Muscle layer of colon (tissue), 2 donors: ENCODE measurements around the gene CTRB1.

Experiments used
- H3K27ac ChIP-seq: one replicate; pipeline ENCODE4 v1.7.0; 2013; ENCODE audit warnings: low read depth, mild to moderate bottlenecking, low read length, moderate library complexity
- H3K27me3 ChIP-seq, 2 donors: one replicate each; pipeline ENCODE4 v1.7.0; 2013; ENCODE audit warnings: low read length in 2 of 2, mild to moderate bottlenecking in 2 of 2; ENCODE audit not compliant: insufficient read depth in 2 of 2, control insufficient read depth in 1 of 2
- H3K36me3 ChIP-seq: one replicate; pipeline ENCODE4 v1.7.0; 2013; ENCODE audit warnings: mild to moderate bottlenecking, low read length; ENCODE audit not compliant: insufficient read depth
- H3K4me1 ChIP-seq: one replicate; pipeline ENCODE4 v1.7.0; 2013; ENCODE audit warnings: mild to moderate bottlenecking, low read length; ENCODE audit not compliant: insufficient read depth
- H3K4me3 ChIP-seq, 2 donors: one replicate each; pipeline ENCODE4 v1.7.0; 2013; ENCODE audit warnings: low read length in 2 of 2, low read depth in 1 of 2, mild to moderate bottlenecking in 1 of 2, moderate library complexity in 1 of 2
- H3K9ac ChIP-seq: one replicate; pipeline ENCODE4 v1.7.0; 2013; ENCODE audit warnings: low read length
- H3K9me3 ChIP-seq: one replicate; pipeline ENCODE4 v1.7.0; 2013; ENCODE audit warnings: mild to moderate bottlenecking, low read length
- donor health status: abdominal sarcoma.
- donor health status: Adenocarcinoma of cecum.

Gene CTRB1

DNA sequence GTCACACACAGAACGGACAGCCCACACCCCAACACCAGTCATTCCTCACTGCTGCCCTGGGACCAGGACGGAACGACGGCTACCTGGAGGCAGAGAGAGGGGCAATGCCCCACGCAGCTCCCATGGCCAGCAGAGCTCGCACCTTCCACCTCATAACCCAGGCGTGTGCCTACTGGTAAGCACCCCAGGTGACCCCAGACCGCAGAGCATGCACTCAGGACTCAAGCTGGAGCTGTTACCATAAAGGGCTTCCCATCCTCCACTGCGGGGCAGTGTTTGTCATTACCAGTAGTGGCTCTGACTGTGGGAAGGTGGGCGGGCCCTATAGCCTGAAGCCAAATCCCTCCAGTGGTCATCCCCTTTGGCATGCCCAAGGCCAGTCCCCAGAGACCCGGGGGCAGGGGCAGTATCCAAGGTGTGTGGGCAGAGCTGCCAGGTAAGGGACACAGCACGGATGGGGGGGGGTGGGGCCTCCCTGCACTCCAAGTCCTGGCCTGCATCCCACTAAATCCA is 37.3 kb downstream of the CTRB1 start:
- Histone ChIP-seq H3K27me3 (no peaks in the 10 kb centered on the region), H3K4me3 (no peak overlapping the region)

DNA sequence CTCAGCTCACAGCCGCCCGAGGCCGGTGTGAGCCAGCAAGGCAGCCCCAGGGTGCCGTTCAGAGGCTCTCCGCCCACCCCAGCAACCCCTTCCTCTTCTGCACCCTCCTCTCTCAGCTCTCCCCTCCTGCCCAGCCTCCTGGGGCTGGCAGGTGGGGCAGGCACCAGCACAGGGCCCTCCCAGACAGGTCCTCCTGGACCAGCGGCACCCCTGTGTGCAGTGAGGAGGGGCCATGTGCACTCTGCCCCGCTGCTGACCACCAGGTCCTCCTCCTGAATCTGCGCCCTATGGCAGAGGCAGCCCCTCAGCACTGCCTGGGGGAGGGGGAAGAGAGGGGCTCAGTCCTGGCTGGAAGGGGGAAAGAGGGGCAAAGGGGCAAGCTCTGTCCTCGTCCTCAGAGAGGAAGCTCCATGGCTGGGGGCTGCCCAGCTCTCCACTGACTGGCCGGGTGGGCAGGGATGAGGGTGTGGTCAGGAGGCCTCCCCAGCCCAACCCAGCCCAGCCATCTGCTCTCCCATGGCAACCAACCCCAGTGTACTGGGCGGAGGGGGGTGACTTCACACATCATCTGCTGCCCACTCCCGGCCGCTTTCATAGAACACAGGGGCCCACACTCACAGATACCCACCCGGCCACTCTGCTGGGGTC is 38.0 kb downstream of the CTRB1 start:
- Histone ChIP-seq H3K4me3 (no peak overlapping the region), H3K9me3 (no peaks in the 10 kb centered on the region), H3K36me3 (no peaks in the 10 kb centered on the region), H3K9ac (no peak overlapping the region), H3K27ac (peak overlapping the region; percentile 58), H3K27me3 (no peaks in the 10 kb centered on the region), H3K4me1 (peaks cover 74% of the 10 kb centered on the region)

More for the DNA sequence above, 37.3 kb downstream of the CTRB1 start:
- Histone ChIP-seq H3K27ac (peak overlapping the region; percentile 58), H3K9ac (no peak overlapping the region), H3K9me3 (no peaks in the 10 kb centered on the region), H3K4me1 (peaks cover 69% of the 10 kb centered on the region), H3K36me3 (no peaks in the 10 kb centered on the region)

DNA sequence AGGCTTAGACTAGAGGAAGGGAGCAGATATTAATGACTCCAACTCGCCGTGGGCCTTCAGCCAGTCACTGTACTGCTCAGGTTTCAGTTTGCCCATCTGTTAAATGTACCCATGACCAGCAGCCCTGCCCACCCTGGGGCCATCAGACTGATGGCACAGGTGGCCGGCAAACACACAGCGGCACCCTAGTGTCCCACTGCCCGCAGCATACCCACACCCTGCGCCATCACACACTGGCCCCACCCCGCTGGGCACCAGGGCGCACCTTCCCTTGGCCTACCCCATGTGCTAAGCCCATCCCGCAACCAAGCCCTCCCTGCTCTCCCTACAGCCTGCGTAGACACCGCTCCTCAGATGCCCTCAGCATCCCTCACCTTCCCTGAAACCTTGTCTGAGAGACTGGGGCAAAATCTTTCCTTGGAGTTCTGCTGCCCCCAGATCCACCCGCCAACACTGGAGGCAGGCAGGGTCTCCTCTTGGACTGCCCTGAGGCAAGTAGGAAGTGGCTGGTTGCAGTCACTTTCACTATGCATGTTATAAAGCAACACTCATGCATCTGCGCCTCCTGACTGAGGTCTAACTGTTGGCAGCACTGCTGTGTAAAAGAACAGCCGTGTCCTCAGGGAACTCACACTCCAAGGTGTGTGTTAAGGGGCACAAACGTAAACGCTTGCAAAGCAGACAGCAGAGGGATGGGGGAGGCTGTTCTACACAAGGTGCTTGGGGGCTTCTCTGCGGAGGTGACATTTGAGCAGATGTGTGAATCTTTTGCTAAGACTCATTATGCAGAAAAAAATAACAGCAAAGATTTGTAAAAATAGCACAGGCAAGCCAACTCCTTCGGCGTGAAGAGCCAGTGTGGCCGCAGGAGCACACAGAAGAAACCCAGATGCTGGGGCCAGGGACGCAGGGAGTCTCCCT is 39.4 kb downstream of the CTRB1 start:
- no peak overlapping the region for H3K27ac ChIP-seq
- H3K9ac ChIP-seq: no peak overlapping the region
- H3K4me1 ChIP-seq: peaks cover 74% of the 10 kb centered on the region
- no peak overlapping the region for H3K4me3 ChIP-seq
- H3K9me3 ChIP-seq: no peaks in the 10 kb centered on the region
- H3K36me3 ChIP-seq: no peaks in the 10 kb centered on the region
- H3K27me3 ChIP-seq: no peaks in the 10 kb centered on the region

DNA sequence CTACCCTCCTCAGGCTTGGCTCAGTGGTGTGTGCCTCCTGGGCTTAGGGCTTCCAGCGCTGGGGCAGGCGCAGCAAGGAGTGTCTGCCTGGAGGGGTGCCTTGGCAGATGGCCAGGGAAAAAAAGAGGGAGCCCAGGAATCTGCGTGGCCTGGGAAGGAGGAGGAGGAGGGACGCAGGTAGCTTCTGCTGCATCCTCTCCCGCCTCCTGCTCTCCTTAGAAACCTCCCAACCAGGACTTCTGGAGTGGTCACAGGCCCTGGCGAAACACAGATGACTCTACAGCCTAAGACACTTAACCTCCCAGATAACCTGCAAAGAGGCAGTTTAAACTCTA is 40.0 kb downstream of the CTRB1 start:
- Histone ChIP-seq H3K27me3 (no peaks in the 10 kb centered on the region), H3K27ac (no peak overlapping the region), H3K9me3 (no peaks in the 10 kb centered on the region), H3K4me1 (peaks cover 74% of the 10 kb centered on the region), H3K36me3 (no peaks in the 10 kb centered on the region), H3K9ac (no peak overlapping the region), H3K4me3 (no peak overlapping the region)

DNA sequence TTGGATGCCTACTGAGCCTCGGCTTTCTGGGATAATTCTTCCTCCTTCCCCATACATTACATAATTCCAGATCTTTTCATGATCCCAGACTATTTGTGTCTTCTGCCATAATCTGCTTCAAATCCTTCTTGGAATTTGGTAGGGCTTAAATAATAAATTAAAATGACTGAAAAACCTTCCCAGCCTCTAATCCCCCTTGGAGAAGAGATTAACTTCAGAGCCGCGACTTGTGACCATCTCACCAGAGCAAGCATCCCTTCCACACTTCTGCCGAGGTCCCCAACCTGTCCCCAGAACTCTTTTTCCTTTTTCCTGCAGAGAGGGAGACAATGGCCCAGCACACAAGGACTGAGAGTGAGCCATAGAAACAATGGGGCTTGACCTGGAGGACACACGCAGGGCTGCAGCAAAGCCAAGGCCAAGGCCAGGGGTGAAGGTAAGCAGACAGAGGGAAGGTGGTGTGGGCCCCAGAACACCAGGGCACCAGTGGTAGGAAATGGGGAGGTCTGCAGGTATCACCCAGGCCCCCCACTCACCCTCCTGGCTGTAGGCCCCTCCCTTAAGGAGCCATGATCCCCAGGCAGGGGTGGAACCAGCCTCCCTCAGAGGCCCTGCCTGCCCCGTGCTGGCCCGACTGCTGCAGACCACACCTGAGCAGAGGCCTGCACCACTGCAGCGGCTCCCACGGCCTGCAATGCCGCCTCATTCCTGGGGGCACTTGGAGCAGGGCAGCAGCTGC is 42.2 kb downstream of the CTRB1 start:
- Histone ChIP-seq H3K27ac (no peak overlapping the region), H3K36me3 (no peaks in the 10 kb centered on the region), H3K4me1 (peaks cover 68% of the 10 kb centered on the region), H3K27me3 (no peaks in the 10 kb centered on the region), H3K9me3 (no peaks in the 10 kb centered on the region), H3K4me3 (no peak overlapping the region), H3K9ac (no peak overlapping the region)

DNA sequence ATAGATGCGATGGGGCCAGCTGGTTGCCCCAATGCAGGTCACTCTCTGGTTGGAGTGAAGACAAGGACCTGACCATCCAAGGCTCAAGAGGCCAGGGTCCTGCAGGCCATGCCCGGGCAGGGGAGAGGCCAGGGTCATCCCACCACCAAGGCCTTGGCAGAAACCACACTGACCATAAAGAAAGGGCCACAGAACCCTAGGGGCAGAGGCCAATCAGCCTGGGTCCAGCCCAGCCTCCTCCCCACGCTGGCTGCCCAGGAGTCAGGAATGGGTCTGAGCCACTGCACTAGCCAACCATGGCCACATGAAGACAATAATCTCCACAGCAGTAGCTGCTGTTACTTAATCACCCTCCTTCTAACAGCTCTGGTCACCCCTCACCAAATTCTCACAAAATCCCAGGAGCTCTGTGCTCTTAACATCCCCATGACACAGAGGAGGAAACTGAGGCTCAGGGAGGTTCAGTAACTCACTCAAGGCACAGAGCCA is 42.8 kb downstream of the CTRB1 start:
- H3K9ac ChIP-seq: no peak overlapping the region
- no peaks in the 10 kb centered on the region for H3K36me3 ChIP-seq
- H3K9me3 ChIP-seq: no peaks in the 10 kb centered on the region
- no peak overlapping the region for H3K27ac ChIP-seq
- no peaks in the 10 kb centered on the region for H3K27me3 ChIP-seq
- H3K4me1 ChIP-seq: peaks cover 66% of the 10 kb centered on the region
- no peak overlapping the region for H3K4me3 ChIP-seq

DNA sequence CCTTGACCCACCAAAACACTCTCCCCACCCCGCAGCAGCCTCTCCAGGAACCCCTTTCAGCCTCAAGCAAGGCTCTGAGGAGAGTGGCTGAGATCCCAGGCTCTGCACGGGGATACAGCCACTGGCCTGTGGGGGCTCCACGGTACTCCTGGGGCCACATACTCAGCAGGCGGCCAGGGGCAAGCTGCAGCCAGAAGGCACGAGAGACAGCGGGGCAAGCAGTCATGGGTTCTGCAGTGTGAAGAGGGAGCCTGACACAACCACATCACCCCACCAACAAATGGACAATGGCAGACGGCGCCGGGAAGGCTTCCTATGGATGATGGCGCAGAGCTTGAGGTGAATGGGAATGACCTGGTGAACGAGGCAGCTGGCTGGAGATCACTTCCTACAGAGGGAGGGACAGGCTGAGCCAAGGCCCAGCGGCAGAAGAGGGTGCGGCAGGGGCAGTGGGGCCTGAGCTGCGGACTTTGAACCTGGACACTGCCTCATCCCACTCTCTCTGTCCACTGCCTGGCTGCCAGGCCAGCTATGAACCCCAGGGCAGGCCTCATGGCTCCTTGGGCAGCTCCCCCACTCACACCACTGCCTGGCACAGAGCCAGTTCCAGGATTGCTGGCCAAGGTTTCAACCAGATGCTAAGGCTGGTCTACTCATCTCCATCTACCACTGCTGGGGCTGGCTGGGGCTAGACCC is 43.5 kb downstream of the CTRB1 start:
- H3K4me1 ChIP-seq: peaks cover 62% of the 10 kb centered on the region
- no peaks in the 10 kb centered on the region for H3K27me3 ChIP-seq
- H3K36me3 ChIP-seq: no peaks in the 10 kb centered on the region
- H3K9me3 ChIP-seq: no peaks in the 10 kb centered on the region
- no peak overlapping the region for H3K4me3 ChIP-seq
- H3K9ac ChIP-seq: no peak overlapping the region
- H3K27ac ChIP-seq: peak overlapping the region; percentile 24

DNA sequence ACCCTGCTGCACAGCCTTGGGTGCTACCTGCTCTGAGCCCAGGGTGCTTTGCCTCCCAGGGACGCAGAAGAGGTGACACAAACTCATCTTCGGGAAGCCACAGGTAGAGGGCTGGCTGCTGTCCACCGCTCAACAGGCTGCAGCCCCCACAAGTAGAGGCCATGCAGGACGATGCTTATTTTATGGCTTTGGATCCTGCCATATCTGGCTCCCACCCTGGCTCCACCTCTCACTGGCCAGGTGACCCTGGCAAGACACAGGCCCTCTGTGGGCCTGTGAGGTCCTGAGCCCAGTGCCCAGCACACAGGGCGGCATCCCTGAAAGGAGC is 44.0 kb downstream of the CTRB1 start:
- H3K4me1 ChIP-seq: peaks cover 57% of the 10 kb centered on the region
- H3K4me3 ChIP-seq: no peak overlapping the region
- H3K36me3 ChIP-seq: no peaks in the 10 kb centered on the region
- H3K27ac ChIP-seq: no peak overlapping the region
- H3K9ac ChIP-seq: no peak overlapping the region
- H3K27me3 ChIP-seq: no peaks in the 10 kb centered on the region
- H3K9me3 ChIP-seq: no peaks in the 10 kb centered on the region

DNA sequence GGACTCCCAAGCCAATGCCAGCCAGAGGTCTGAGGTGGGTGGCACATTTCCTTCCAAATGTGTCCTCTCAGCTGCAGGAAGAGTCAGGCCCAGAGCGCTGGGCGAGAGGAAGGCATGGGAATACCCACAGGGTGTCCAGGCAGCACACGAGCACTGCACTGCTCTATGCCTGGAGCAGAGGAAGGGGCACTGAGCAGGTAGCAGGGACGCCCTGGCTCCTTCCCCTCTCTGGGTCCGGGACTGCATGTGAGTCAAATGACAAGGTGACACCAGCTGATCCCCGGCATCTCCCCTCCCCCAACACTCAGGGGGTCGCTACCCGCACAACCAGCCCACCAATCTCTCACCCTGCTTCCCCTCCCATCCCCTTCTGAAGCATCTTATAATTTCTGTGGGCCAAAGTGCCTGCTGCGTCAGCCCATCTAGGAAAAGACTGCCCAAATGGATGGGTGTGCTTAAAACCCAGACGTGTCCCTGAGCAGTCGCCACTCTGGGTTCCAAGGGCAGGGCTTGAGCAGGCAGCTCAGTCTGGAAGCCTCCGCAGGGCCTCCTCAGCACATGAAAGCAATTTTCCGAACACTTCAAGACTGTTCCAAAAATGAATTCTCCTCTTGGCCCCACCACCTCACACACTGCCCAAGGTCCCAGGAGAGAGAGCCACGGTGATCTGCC is 44.6 kb downstream of the CTRB1 start:
- no peaks in the 10 kb centered on the region for H3K9me3 ChIP-seq
- no peaks in the 10 kb centered on the region for H3K36me3 ChIP-seq
- peaks cover 51% of the 10 kb centered on the region for H3K4me1 ChIP-seq
- H3K4me3 ChIP-seq: peak overlapping the region in 1 of 2 donors; percentile 74
- H3K27me3 ChIP-seq: no peaks in the 10 kb centered on the region
- H3K27ac ChIP-seq: peak overlapping the region; percentile 92
- H3K9ac ChIP-seq: peak overlapping the region; percentile 78

DNA sequence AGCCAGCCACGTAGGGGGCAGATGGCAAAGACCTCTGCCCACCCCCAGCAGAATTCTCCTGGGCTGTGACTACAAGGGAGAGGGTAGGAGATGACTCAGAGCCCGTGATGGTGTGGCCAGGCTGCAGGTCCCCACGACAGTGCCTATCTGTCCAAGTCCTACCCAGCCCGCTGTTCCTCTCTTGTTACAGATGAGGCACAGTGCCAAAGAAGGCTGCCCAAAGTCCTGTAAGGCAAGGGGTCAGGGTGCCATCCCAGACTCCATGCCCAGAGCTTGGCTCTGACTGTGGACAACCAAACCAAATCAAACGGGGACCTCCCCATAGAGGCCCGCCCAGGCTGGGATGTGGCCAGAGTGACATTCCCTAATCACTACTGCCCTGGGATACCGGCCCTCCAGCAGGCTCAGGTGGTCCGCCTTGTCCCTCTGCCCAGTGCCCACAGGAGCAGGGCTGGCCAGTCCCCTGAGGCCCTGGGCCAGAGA is 45.2 kb downstream of the CTRB1 start:
- Histone ChIP-seq H3K4me1 (peaks cover 45% of the 10 kb centered on the region), H3K36me3 (no peaks in the 10 kb centered on the region), H3K9ac (peak overlapping the region; percentile 78), H3K4me3 (peak overlapping the region; percentile 74 to 94), H3K9me3 (no peaks in the 10 kb centered on the region), H3K27me3 (no peaks in the 10 kb centered on the region), H3K27ac (peak overlapping the region; percentile 92)
